Measurements from ENCODE around the gene TET1.

GRCh38 chr10:68603766-68604165, 43.6 kb downstream of the TET1 start:
- TF ChIP-seq POLR2AphosphoS5 (IDR thresholded peaks at IDR 0.05; ENCODE audit: low read depth, low read length) (no peak), POLR2A (IDR thresholded peaks at IDR 0.05; ENCODE audit: low read depth, low read length) (no peak), TAF1 (IDR thresholded peaks at IDR 0.05; ENCODE audit: low read depth, low read length) (no peak), PAX5 (IDR thresholded peaks at IDR 0.05; ENCODE audit: insufficient read depth, low read length, severe bottlenecking) (no peak), SPI1 (IDR thresholded peaks at IDR 0.05; ENCODE audit: low read depth, low read length) (no peak), POU2F2 (IDR thresholded peaks at IDR 0.05; ENCODE audit: low read depth, low read length) (no peak)

Data from GM12891 (cell line).